SK-N-SH (cell line): ENCODE measurements around the gene CDKAL1. TPM values are rescaled to one million over a fixed set of nuclear protein-coding genes. Genes with fewer than 3 reads are reported as not detected.

Experiments
- CTCF ChIA-PET: fragments of 300-600, 350-600 bp; formaldehyde crosslinking; extraction: SDS; loops from one replicate; lab custom pipeline; 2021; lab: Yijun Ruan, JAX
- POLR2A ChIA-PET: fragments of 350-600 bp; sonication (Branson Sonifier 250); formaldehyde crosslinking; extraction: SDS; loops from one replicate; lab custom pipeline; 2020; ENCODE audit warnings: antibody characterized with exemption, inconsistent platforms; lab: Yijun Ruan, JAX
- DNase-seq: peaks from one replicate; pipeline ENCODE4 v3.0.0; 2012
- H2AFZ ChIP-seq: fragments of 200-600 bp; sonication (generic); 2 replicates; pipeline ENCODE4 v1.8.1; 2016; ENCODE audit warnings: antibody characterized with exemption, mild to moderate bottlenecking, low read depth
- H3F3A ChIP-seq: fragments of 200-600 bp; sonication (generic); replicated peaks from 2 replicates; pipeline ENCODE3; 2016; ENCODE audit warnings: antibody characterized with exemption, mild to moderate bottlenecking; ENCODE audit not compliant: insufficient read depth
- H3K27ac ChIP-seq, 2 experiments: fragments of 200-500 bp in 1 of 2; fragments of 200-600 bp in 1 of 2; sonication (Bioruptor generic) in 1 of 2; sonication (generic), shearing (Covaris generic) in 1 of 2; 2 replicates each; pipeline versions ENCODE4 v1.5.1 to v1.6.1; 2014 to 2016; ENCODE audit warnings: low read depth in 2 of 2, inconsistent platforms in 1 of 2, low read length in 1 of 2, mild to moderate bottlenecking in 1 of 2, mixed read lengths in 1 of 2
- H3K27me3 ChIP-seq: fragments of 200-600 bp; sonication (generic), shearing (Covaris generic); 2 replicates; pipeline ENCODE4 v1.6.1; 2016; ENCODE audit warnings: mixed run types; ENCODE audit not compliant: insufficient read depth
- H3K36me3 ChIP-seq, 2 experiments: fragments of 200-500 bp in 1 of 2; fragments of 200-600 bp in 1 of 2; sonication (Bioruptor generic) in 1 of 2; sonication (generic) in 1 of 2; replicated peaks in 1 of 2; 2 replicates each; pipeline versions ENCODE3 to v1.5.1; 2014 to 2016; ENCODE audit warnings: low read length in 1 of 2, mild to moderate bottlenecking in 1 of 2; ENCODE audit not compliant: insufficient read depth in 2 of 2, control insufficient read depth in 1 of 2
- H3K4me1 ChIP-seq, 2 experiments: fragments of 200-500 bp in 1 of 2; fragments of 200-600 bp in 1 of 2; sonication (Bioruptor generic) in 1 of 2; sonication (generic), shearing (Covaris generic) in 1 of 2; 2 replicates each; pipeline versions ENCODE4 v1.5.1 to v1.6.1; 2014 to 2016; ENCODE audit warnings: low read depth in 1 of 2, low read length in 1 of 2, mixed run types in 1 of 2; ENCODE audit not compliant: insufficient read depth in 2 of 2, control insufficient read depth in 1 of 2
- H3K4me2 ChIP-seq: fragments of 200-600 bp; sonication (generic), shearing (Covaris generic); 2 replicates; pipeline ENCODE4 v1.6.1; 2017; ENCODE audit warnings: mixed run types
- H3K4me3 ChIP-seq, 2 experiments: fragments of 200-500 bp in 1 of 2; fragments of 200-600 bp in 1 of 2; sonication (Bioruptor generic) in 1 of 2; sonication (generic), shearing (Covaris generic) in 1 of 2; 2 replicates each; pipeline versions ENCODE4 v1.5.1 to v1.8.1; 2014 to 2016; ENCODE audit warnings: low read depth in 2 of 2, inconsistent platforms in 1 of 2, low read length in 1 of 2, mild to moderate bottlenecking in 1 of 2, mixed read lengths in 1 of 2, moderate library complexity in 1 of 2
- H3K79me2 ChIP-seq: fragments of 200-600 bp; sonication (generic); 2 replicates; pipeline ENCODE4 v1.8.1; 2017; ENCODE audit warnings: mild to moderate bottlenecking; ENCODE audit not compliant: insufficient read depth
- H3K9ac ChIP-seq: fragments of 200-600 bp; sonication (generic); 2 replicates; pipeline ENCODE4 v1.6.1; 2017; ENCODE audit warnings: mixed run types
- H3K9me2 ChIP-seq: fragments of 200-600 bp; sonication (generic); 2 replicates; pipeline ENCODE4 v1.6.1; 2017; ENCODE audit warnings: mixed run types
- H3K9me3 ChIP-seq: fragments of 200-600 bp; sonication (generic); 2 replicates; pipeline ENCODE4 v1.6.1; 2017; ENCODE audit warnings: mixed run types, mild to moderate bottlenecking, moderate library complexity
- H4K20me1 ChIP-seq: fragments of 200-600 bp; sonication (generic); 2 replicates; pipeline ENCODE4 v1.6.1; 2017; ENCODE audit warnings: mild to moderate bottlenecking, mixed run types; ENCODE audit not compliant: insufficient read depth
- FOXM1 ChIP-seq: IDR thresholded peaks from 2 replicates; pipeline ENCODE4 v1.4.0; 2012; ENCODE audit warnings: low read depth, mild to moderate bottlenecking
- GATA2 ChIP-seq: sonication (generic); formaldehyde crosslinking; IDR thresholded peaks from 2 replicates; pipeline ENCODE4 v1.5.0; 2020; ENCODE audit warnings: mild to moderate bottlenecking, missing genetic modification reagents
- JUND ChIP-seq: IDR thresholded peaks from 2 replicates; pipeline ENCODE4 v1.4.0; 2012
- MEF2A ChIP-seq: IDR thresholded peaks from 2 replicates; pipeline ENCODE4 v1.4.0; 2012; ENCODE audit warnings: low read depth, borderline replicate concordance
- NFIC ChIP-seq: IDR thresholded peaks from 2 replicates; pipeline ENCODE4 v1.4.0; 2012; ENCODE audit warnings: borderline replicate concordance
- RXRA ChIP-seq: IDR thresholded peaks from 2 replicates; pipeline ENCODE4 v1.4.0; 2012; ENCODE audit warnings: low read depth, mild to moderate bottlenecking, borderline replicate concordance
- TCF12 ChIP-seq: IDR thresholded peaks from 2 replicates; pipeline ENCODE4 v1.4.0; 2012
- TEAD4 ChIP-seq: IDR thresholded peaks from 2 replicates; pipeline ENCODE4 v1.4.0; 2012; ENCODE audit warnings: mild to moderate bottlenecking, borderline replicate concordance; ENCODE audit not compliant: insufficient read depth
- YY1 ChIP-seq: IDR thresholded peaks from 2 replicates; pipeline ENCODE4 v1.4.0; 2012; ENCODE audit warnings: low read depth, mild to moderate bottlenecking
- WGBS: methylation state at CpG from one replicate; pipeline ENCODE4 v1.1.6; 2017; ENCODE audit warnings: low lambda C conversion rate; 5-methylcytosine and 5-hydroxymethylcytosine counted together
- polyA plus RNA-seq, 3 experiments: library from polyadenylated mRNA; depleted of rRNA; stranded (reverse); fragments of >200 nt; gene quantifications; 2 replicates each; pipeline ENCODE4 v1.2.3, GENCODE V29; 2012
- TF ChIP-seq, protein P1 (sequence below): fragments of 200-600 bp; sonication (generic); IDR thresholded peaks from 2 replicates; pipeline ENCODE4 v1.6.1; 2017; ENCODE audit warnings: antibody characterized with exemption, mild to moderate bottlenecking, moderate library complexity
- TF ChIP-seq, protein P2 (sequence below): IDR thresholded peaks from 2 replicates; pipeline ENCODE4 v1.4.0; 2012; ENCODE audit warnings: low read depth
- TF ChIP-seq, protein P3 (sequence below): IDR thresholded peaks from 2 replicates; pipeline ENCODE4 v1.4.0; 2012; ENCODE audit warnings: low read depth, borderline replicate concordance
- TF ChIP-seq, protein P4 (sequence below): IDR thresholded peaks from 2 replicates; pipeline ENCODE4 v1.4.0; 2012; ENCODE audit warnings: low read depth, borderline replicate concordance
- TF ChIP-seq, protein P5 (sequence below): fragments of 150-350 bp; IDR thresholded peaks from 2 replicates; pipeline ENCODE4 v1.6.1; 2016; ENCODE audit warnings: mild to moderate bottlenecking, low read depth, low read length

CDKAL1 gene
- polyA plus RNA-seq, 1 of the 3 experiments (the other 2 are of a cell fraction): 2.6 TPM

DNA sequence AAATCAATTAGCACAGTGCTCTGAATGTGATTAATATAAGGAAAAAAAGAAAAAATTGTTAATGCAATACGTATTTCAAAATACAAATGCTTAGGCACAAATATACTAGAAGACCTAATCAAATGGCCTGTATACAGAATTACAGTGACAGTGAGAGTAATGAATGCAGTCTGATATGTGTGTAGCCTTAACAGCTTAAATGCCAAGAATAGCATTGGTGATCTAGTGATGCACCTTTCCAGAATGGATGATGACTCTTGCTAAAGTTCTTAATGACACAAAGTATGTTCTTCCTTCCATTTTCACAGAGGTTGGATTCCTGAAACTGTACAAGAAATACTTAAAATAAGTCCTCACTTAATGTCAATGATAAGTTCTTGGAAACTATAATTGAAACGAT is 131.0 kb downstream of the CDKAL1 start:
- H4K20me1 ChIP-seq: no peaks in the 10 kb centered on the region
- TF ChIP-seq, protein P1, sequence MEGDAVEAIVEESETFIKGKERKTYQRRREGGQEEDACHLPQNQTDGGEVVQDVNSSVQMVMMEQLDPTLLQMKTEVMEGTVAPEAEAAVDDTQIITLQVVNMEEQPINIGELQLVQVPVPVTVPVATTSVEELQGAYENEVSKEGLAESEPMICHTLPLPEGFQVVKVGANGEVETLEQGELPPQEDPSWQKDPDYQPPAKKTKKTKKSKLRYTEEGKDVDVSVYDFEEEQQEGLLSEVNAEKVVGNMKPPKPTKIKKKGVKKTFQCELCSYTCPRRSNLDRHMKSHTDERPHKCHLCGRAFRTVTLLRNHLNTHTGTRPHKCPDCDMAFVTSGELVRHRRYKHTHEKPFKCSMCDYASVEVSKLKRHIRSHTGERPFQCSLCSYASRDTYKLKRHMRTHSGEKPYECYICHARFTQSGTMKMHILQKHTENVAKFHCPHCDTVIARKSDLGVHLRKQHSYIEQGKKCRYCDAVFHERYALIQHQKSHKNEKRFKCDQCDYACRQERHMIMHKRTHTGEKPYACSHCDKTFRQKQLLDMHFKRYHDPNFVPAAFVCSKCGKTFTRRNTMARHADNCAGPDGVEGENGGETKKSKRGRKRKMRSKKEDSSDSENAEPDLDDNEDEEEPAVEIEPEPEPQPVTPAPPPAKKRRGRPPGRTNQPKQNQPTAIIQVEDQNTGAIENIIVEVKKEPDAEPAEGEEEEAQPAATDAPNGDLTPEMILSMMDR: no peak
- TF ChIP-seq TCF12 (no peak), NFIC (no peak), FOXM1 (no peak), YY1 (no peak)
- TF ChIP-seq, protein P2, sequence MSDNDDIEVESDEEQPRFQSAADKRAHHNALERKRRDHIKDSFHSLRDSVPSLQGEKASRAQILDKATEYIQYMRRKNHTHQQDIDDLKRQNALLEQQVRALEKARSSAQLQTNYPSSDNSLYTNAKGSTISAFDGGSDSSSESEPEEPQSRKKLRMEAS: no peak
- TF ChIP-seq, protein P3, sequence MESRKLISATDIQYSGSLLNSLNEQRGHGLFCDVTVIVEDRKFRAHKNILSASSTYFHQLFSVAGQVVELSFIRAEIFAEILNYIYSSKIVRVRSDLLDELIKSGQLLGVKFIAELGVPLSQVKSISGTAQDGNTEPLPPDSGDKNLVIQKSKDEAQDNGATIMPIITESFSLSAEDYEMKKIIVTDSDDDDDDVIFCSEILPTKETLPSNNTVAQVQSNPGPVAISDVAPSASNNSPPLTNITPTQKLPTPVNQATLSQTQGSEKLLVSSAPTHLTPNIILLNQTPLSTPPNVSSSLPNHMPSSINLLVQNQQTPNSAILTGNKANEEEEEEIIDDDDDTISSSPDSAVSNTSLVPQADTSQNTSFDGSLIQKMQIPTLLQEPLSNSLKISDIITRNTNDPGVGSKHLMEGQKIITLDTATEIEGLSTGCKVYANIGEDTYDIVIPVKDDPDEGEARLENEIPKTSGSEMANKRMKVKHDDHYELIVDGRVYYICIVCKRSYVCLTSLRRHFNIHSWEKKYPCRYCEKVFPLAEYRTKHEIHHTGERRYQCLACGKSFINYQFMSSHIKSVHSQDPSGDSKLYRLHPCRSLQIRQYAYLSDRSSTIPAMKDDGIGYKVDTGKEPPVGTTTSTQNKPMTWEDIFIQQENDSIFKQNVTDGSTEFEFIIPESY: no peak
- CTCF ChIA-PET: no interaction called here
- H3K9ac ChIP-seq: no peak overlapping the region
- no peaks in the 10 kb centered on the region for H3K79me2 ChIP-seq
- H3K36me3 ChIP-seq: no peaks in the 10 kb centered on the region
- H3K4me3 ChIP-seq: no peak overlapping the region
- no peaks in the 10 kb centered on the region for H3K9me2 ChIP-seq
- POLR2A ChIA-PET: no interaction called here
- H2AFZ ChIP-seq: no peak overlapping the region
- H3K4me1 ChIP-seq: peaks cover 7 to 10% of the 10 kb centered on the region in 2 experiments; a peak in 3 of 4 replicates
- H3K27me3 ChIP-seq: no peaks in the 10 kb centered on the region
- H3F3A ChIP-seq: no peaks in the 10 kb centered on the region
- H3K27ac ChIP-seq: no peak overlapping the region
- H3K4me2 ChIP-seq: no peak overlapping the region
- no peak for DNase-seq
- 92% methylated on average over 2 of the region's 2 CpGs for WGBS
- H3K9me3 ChIP-seq: no peaks in the 10 kb centered on the region

DNA sequence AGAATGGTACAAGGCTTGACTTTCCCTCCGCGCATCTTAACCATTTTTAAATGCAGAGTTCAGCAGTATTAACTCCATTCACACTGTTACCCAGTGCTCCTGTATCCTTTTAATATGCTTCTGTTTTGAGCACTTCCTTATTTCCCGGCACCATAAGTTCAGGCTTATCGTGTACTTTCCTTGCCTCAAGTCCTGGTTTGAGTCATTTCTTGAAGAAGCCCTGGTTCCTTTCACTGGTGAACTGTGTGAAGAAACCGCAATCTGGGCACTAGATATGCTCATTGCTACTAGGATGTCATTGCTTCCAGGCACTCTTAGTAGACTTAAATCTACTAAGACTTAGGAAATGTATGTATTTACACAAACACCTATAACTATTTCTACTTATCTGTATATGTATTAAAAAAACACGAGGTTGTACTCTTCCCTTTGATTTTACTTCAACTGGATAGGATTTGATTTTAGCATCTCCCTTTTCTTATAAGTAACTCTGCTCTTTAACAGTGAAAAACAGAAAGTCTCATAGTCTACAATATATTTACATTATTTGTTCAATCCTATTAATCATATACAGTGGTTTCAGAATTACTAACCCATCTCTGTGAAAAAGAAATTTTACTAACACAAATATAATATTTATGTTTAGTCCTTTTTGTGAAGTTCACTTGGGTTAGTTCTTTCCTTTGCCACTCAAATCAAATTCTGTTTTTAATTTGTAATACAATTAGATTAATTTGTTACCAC is 135.5 kb downstream of the CDKAL1 start:
- peaks cover 0 to 5% of the 10 kb centered on the region in 2 experiments; a peak in 2 of 4 replicates for H3K4me1 ChIP-seq
- H3K9ac ChIP-seq: no peak overlapping the region
- TF ChIP-seq, protein P4, sequence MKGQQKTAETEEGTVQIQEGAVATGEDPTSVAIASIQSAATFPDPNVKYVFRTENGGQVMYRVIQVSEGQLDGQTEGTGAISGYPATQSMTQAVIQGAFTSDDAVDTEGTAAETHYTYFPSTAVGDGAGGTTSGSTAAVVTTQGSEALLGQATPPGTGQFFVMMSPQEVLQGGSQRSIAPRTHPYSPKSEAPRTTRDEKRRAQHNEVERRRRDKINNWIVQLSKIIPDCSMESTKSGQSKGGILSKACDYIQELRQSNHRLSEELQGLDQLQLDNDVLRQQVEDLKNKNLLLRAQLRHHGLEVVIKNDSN: no peak
- TF ChIP-seq TCF12 (no peak), JUND (no peak), TEAD4 (no peak), MEF2A (no peak), GATA2 (CRISPR knock-in tag) (no peak), RXRA (no peak)
- TF ChIP-seq, protein P5, sequence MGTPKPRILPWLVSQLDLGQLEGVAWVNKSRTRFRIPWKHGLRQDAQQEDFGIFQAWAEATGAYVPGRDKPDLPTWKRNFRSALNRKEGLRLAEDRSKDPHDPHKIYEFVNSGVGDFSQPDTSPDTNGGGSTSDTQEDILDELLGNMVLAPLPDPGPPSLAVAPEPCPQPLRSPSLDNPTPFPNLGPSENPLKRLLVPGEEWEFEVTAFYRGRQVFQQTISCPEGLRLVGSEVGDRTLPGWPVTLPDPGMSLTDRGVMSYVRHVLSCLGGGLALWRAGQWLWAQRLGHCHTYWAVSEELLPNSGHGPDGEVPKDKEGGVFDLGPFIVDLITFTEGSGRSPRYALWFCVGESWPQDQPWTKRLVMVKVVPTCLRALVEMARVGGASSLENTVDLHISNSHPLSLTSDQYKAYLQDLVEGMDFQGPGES: no peak
- TF ChIP-seq, protein P1: no peak
- TF ChIP-seq, protein P2: no peak
- no peak overlapping the region for H3K4me2 ChIP-seq
- H3K36me3 ChIP-seq: no peaks in the 10 kb centered on the region
- CTCF ChIA-PET: no interaction called here
- no peaks in the 10 kb centered on the region for H4K20me1 ChIP-seq
- H3K9me2 ChIP-seq: no peaks in the 10 kb centered on the region
- H3K27me3 ChIP-seq: no peaks in the 10 kb centered on the region
- H3K79me2 ChIP-seq: no peaks in the 10 kb centered on the region
- no peak overlapping the region for H2AFZ ChIP-seq
- POLR2A ChIA-PET: no interaction called here
- H3K9me3 ChIP-seq: no peaks in the 10 kb centered on the region
- H3K4me3 ChIP-seq: no peak overlapping the region
- H3K27ac ChIP-seq: no peak overlapping the region
- WGBS: 93% methylated on average over 6 of the region's 6 CpGs
- no peak for DNase-seq
- H3F3A ChIP-seq: no peaks in the 10 kb centered on the region
